Loucy (cell line): ENCODE results near the gene ERC1.

Experiments
- CTCF ChIP-seq: fragments of 200-600 bp; sonication (generic); conservative IDR thresholded peaks from 2 replicates; pipeline ENCODE4 v1.5.1; 2014; ENCODE audit warnings: mild to moderate bottlenecking, antibody characterized with exemption, low read length
- EZH2phosphoT487 ChIP-seq: fragments of 200-600 bp; IDR thresholded peaks from 2 replicates; pipeline ENCODE4 v1.6.1; 2018; ENCODE audit warnings: antibody characterized with exemption, mild to moderate bottlenecking, moderate library complexity, borderline replicate concordance

- TF ChIP-seq CTCF (no peak), EZH2phosphoT487 (no peak)
Measured at GRCh38 chr12:1311145-1311544, 320.1 kb downstream of the ERC1 start.
